IPS DF 4.7 (cell line): ENCODE results near the gene TOX3.

Source experiments
- DNase-seq: peaks from one replicate; pipeline ENCODE4 v3.0.0-alpha.2; 2013; ENCODE audit warnings: low spot score; ENCODE audit errors: extremely low read depth

The TOX3 gene

DNA sequence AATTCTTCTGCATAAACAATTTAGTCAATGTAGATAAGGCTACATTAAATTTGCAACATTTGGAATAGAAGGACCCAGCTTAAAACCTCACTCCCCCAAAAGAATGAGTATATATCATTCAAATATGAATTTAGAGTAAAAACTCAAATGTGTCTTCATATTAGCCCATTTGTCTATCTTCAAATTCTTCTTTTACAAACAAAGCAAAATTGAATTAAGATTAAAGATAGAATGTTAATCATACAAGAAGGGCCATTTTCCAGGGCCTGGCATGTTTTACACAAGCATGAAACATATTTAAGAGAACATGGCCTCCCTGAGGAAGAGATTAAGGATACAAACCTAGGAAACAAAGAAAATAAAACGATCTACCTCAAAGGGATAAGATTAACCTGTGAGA, 8.4 kb downstream of the TOX3 start:
- DNase-seq = no peak

DNA sequence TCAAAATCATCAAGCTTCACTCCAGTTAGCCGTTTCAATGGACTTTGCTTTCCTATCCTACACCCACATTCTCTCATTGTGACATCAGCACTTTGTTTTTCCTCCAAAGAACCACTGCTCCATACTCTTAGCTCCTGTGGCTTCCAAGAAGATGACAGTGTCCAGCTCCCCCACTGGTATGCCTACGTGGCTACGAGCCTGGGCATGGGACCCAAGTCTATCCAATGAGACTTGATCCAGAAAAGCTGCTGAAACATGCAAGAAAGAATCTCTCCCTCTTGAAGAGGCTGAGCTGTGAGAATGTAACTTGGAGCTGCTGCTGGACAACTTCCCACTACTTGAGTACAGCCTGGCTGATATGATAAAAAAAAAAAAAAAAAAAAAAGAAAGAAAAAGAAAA, 9.4 kb downstream of the TOX3 start:
- no peak for DNase-seq

DNA sequence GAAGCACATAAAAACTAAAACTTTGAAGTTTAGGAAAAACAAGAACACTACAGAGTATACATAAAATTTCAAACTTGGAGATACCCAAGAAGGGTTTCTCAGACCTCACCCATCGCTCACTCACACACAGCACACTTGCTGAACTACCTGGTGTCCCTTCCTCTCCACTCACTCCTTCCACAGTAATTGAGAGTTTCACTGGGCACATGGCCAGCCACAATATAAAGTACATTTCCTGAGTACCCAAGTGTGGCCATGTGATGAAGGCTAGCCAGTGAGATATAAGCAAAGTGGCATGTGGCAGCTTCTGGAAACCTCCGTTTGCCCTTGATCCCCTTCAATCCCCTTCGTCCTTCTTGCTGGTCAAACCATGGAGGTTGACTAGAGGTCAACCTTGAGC, 11.9 kb downstream of the TOX3 start:
- no peak for DNase-seq

- DNase-seq = no peak
Measured at GRCh38 chr16:52533296-52533695, 13.6 kb downstream of the TOX3 start.

DNA sequence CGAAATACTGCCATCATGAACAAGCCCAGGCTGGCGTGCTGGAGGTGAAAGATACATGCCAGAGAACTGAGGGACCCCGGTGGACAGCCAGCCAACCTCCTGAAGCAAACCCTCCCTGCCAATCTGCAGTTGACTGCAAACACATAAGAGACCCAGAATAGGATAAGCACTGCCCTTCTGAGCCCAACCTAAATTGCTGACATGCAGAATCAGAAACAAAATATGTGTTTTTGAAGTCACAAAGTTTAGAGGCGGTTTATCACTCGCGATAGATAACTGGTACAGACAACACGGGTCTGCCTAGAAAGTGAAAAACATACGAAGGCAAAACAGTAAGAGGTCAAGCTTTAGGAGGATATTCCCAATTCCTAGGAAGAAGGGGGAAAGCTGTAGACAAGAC, 14.6 kb downstream of the TOX3 start:
- no peak for DNase-seq

GRCh38 chr16:52529226-52529625, 17.7 kb downstream of the TOX3 start:
- no peak for DNase-seq

GRCh38 chr16:52528393-52529065, 18.4 kb downstream of the TOX3 start:
- DNase-seq = no peak

- DNase-seq = no peak
Measured at GRCh38 chr16:52526830-52527229, 20.1 kb downstream of the TOX3 start.

DNA sequence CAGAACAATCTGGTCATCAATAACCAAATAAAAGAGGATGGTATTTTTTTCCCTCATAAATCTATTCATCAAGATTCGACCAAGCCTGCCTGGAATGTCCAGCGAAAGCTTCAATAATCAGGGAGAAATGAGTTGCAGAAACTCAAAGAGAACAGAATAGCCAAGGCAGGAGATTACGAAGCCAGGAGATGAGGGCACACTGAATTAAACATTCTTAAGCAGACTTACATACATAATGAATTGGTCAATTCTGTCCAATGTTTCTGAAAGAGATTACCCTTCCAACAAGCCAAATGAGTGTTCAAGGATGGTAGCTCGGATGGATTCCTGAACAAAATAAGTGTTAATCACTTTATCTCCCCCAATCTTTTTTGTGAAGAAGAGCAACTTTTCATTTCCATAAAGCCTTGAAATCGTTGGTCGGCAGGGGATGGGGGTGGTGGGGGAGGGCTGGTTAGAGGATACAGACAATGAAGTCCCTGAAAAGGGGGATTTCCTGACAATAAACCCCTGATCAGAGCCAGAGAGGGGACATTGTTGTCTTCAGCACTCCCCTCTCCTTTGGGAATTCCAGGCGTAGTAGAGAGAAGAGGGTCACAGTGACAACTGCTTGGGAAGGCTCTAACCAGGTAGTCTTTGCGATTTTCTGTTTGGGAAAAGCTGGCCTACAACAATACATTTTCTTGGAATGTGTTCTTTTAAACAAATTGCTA, 20.7 kb downstream of the TOX3 start:
- DNase-seq = no peak

GRCh38 chr16:52521570-52521969, 25.4 kb downstream of the TOX3 start:
- DNase-seq = no peak

DNA sequence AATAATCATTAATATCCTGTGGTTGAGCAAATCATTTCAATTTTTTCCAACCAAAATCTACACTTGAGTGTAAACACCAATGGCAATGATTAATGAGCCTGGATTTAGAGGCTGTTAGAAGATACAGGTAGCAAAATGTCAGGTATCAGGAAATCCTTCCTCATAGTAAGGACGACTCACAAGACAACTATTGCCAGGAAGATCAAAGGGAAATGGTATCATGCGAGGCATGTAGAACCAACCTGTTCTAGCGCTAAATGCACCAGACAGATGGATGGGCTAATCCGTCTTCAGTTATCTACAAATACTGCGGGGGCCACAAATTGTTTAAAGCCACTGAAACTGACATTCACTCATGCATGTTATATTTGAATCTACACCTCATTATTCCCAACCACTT, 28.1 kb downstream of the TOX3 start:
- no peak for DNase-seq

DNA sequence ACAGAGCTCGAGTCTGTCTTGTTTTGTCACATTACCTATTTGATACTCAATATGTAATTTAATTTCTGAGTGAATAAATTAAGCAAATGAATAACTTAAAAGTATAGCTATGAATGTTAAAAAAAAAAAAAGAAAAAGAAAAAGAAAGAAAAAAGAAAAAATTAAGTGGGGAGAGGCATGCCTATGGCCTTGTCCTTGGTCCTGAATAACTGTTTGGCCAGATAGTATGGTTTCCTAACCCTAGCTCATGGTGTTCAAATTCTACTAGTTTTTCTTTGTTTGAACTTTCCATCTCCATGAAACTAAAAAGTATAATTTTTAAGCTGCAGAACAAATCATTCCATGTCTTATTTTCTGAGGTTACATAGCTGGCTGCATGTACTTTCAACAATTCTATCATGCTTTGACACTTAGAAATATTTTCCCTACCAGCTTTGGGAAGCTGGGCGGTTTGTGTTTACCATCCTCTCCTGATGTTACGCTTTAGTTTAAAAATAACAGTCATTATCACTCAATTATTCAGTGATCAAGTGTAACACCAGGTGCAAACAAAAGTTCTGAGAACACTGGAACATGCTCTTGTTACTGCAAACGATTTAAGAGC, 31.8 kb downstream of the TOX3 start:
- no peak for DNase-seq

DNA sequence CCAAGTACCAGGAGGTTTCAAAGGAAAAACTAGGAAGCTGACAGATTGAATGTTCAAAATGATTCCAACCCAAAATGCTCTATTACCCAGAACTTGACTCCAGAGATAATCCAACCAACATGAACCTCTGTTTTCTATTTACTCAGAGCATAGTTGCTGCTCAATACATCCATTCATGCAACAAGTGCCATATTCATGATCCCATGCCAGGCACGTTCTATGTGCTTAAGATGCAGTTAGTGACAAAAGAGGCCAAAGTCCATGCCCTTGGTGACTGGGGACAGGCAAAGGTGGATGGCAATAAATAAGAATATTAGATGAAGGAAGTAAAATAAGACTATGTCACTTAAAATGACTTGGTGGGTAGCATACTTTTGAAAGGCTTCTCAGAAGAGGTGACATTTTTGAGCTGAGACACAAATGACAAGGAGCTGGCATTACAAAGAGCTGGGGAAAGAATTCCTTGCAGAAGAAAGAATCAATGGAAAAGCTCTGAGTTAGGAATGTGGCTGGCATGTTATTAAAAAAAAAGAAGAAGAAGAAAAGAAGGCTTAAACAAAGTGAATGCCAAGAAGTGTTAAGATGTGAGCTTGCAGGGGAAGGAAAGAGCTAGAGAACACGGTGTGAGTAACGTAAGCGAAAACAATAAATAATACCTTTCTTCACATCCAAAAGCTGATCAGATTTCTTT, 34.5 kb downstream of the TOX3 start:
- DNase-seq = peak; percentile 16

- DNase-seq = no peak
Measured at GRCh38 chr16:52501746-52502145, 45.2 kb downstream of the TOX3 start.

GRCh38 chr16:52500963-52501362, 46.0 kb downstream of the TOX3 start:
- no peak for DNase-seq

DNA sequence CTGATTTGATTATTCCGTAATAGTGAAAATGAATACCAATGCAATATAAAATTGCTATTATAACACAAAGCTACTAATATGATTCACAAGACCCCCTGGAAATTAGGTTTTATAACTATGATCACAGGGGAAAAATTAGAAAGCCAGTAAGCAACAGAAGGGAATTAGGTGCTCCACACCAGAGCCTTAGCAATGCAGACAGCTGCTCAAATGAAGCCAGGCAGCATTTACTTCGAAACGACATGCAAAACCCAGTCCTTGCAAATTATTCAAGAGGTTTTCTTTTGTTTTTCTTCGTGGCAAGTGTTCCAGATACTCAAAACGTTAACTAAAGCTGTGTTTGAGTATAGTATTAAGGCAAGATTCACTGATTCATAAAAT, 47.9 kb downstream of the TOX3 start:
- no peak for DNase-seq

DNA sequence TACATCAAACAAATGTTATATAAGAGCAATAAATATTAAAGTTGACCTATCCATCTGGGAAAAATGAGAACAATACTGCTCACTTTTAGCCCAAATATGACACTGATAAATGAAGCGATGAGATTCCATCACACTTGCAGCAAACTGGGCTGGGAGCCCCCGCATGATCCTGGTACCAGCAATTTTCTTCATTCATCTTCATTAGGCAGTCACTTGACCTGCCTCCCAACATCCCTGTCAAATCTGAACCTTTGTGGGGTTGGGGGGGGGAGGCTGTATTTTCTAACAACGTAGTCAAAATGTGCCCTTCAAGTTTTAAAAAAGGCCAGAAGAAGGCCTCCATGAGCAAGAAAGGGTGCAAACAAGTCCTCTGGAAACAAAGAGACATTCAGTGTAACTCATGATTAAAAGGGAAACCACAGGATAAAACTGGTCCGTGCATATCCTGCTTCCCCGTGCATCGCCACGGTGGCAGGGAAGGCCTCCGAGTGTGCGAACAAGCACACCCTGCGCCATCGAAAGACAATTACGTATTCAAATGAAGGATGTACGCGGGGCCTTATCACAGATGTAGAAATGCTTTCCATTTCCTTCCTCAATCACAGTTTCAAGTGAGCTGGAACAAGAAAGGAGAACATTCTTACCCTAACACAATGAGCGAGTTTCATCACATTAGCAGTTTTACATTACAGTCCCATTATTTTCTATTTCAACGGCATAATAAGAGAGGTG, 48.4 kb downstream of the TOX3 start:
- no peak for DNase-seq

- DNase-seq = no peak
Measured at GRCh38 chr16:52497067-52497816, 49.7 kb downstream of the TOX3 start.

- DNase-seq = no peak
Measured at GRCh38 chr16:52496051-52496876, 50.7 kb downstream of the TOX3 start.

GRCh38 chr16:52494621-52495020, 52.3 kb downstream of the TOX3 start:
- no peak for DNase-seq
